VCaP (cell line): ENCODE results near the gene SHISAL1.
"Not testable (repeated sequence)": the region's sequence is repeated elsewhere in the genome, so short reads cannot be mapped to it uniquely, and the experiment has no call there.

Experiments used
- H3K27ac ChIP-seq: fragments of 450-650 bp; 2 replicates; pipeline ENCODE4 v1.5.1; 2017
- CTCF ChIP-seq: fragments of 450-650 bp; conservative IDR thresholded peaks from 2 replicates; pipeline ENCODE4 v1.5.1; 2017; ENCODE audit warnings: mild to moderate bottlenecking, moderate library complexity

SHISAL1 gene

GRCh38 chr22:44242946-44243724 is 69.6 kb downstream of the SHISAL1 start:
- H3K27ac ChIP-seq: 0 out of 2 replicates have a peak overlapping the region, but pooled peaks have one; percentile 15
- TF ChIP-seq CTCF: peak; percentile 32; the same call in 1 of the 2 replicates

- not testable (repeated sequence) for H3K27ac ChIP-seq
These were observed 71.6 kb downstream of the SHISAL1 start for GRCh38 chr22:44241121-44241520.

- no peak overlapping the region for H3K27ac ChIP-seq
- TF ChIP-seq CTCF: no peak
These were observed 75.5 kb downstream of the SHISAL1 start for GRCh38 chr22:44237290-44237689.

GRCh38 chr22:44234372-44234771 is 78.4 kb downstream of the SHISAL1 start:
- peak overlapping the region; percentile 21; the same call in 1 of the 2 replicates for H3K27ac ChIP-seq

GRCh38 chr22:44231233-44231632 is 81.5 kb downstream of the SHISAL1 start:
- no peak overlapping the region for H3K27ac ChIP-seq
- no peak for TF ChIP-seq CTCF

GRCh38 chr22:44229809-44230208 is 82.9 kb downstream of the SHISAL1 start:
- no peak for TF ChIP-seq CTCF
- no peak overlapping the region for H3K27ac ChIP-seq

- TF ChIP-seq CTCF: no peak
- no peak overlapping the region for H3K27ac ChIP-seq
These were observed 83.4 kb downstream of the SHISAL1 start for GRCh38 chr22:44229331-44229730.

- no peak for TF ChIP-seq CTCF
- H3K27ac ChIP-seq: no peak overlapping the region
These were observed 86.9 kb downstream of the SHISAL1 start for GRCh38 chr22:44225812-44226211.
